Right hindlimb (tissue), 1 donor: ENCODE measurements around the gene CNTNAP5.

Experiments used
- DNase-seq: peaks from one replicate; pipeline ENCODE4 v3.0.0-alpha.2; 2018

CNTNAP5 gene

GRCh38 chr2:124563426-124563825 lies 538.3 kb downstream of the CNTNAP5 start:
- DNase-seq = no peak

- DNase-seq = no peak
Measured at GRCh38 chr2:124566518-124566970, 541.5 kb downstream of the CNTNAP5 start.

- DNase-seq = no peak
Measured at GRCh38 chr2:124570872-124571271, 545.8 kb downstream of the CNTNAP5 start.

GRCh38 chr2:124571836-124572235 lies 546.7 kb downstream of the CNTNAP5 start:
- no peak for DNase-seq

GRCh38 chr2:124572934-124573634 lies 548.0 kb downstream of the CNTNAP5 start:
- DNase-seq = no peak

- no peak for DNase-seq
Measured at GRCh38 chr2:124575497-124575896, 550.4 kb downstream of the CNTNAP5 start.

- DNase-seq = no peak
Measured at GRCh38 chr2:124580263-124580662, 555.2 kb downstream of the CNTNAP5 start.

GRCh38 chr2:124582387-124582786 lies 557.3 kb downstream of the CNTNAP5 start:
- DNase-seq = no peak

GRCh38 chr2:124584615-124585014 lies 559.5 kb downstream of the CNTNAP5 start:
- DNase-seq = no peak

GRCh38 chr2:124585277-124585676 lies 560.2 kb downstream of the CNTNAP5 start:
- DNase-seq = no peak

- DNase-seq = no peak
Measured at GRCh38 chr2:124586210-124586609, 561.1 kb downstream of the CNTNAP5 start.

- no peak for DNase-seq
Measured at GRCh38 chr2:124586835-124587234, 561.7 kb downstream of the CNTNAP5 start.

- DNase-seq = no peak
Measured at GRCh38 chr2:124589971-124590370, 564.9 kb downstream of the CNTNAP5 start.

- DNase-seq = no peak
Measured at GRCh38 chr2:124602759-124603158, 577.7 kb downstream of the CNTNAP5 start.

GRCh38 chr2:124604940-124605339 lies 579.9 kb downstream of the CNTNAP5 start:
- no peak for DNase-seq

- DNase-seq = no peak
Measured at GRCh38 chr2:124607679-124608078, 582.6 kb downstream of the CNTNAP5 start.

GRCh38 chr2:124609667-124610066 lies 584.6 kb downstream of the CNTNAP5 start:
- DNase-seq = no peak

GRCh38 chr2:124610141-124610540 lies 585.1 kb downstream of the CNTNAP5 start:
- DNase-seq = no peak

- no peak for DNase-seq
Measured at GRCh38 chr2:124610866-124611265, 585.8 kb downstream of the CNTNAP5 start.

- no peak for DNase-seq
Measured at GRCh38 chr2:124623560-124623959, 598.5 kb downstream of the CNTNAP5 start.

- no peak for DNase-seq
Measured at GRCh38 chr2:124625561-124625960, 600.5 kb downstream of the CNTNAP5 start.

- no peak for DNase-seq
Measured at GRCh38 chr2:124626993-124627392, 601.9 kb downstream of the CNTNAP5 start.

- DNase-seq = no peak
Measured at GRCh38 chr2:124633812-124634211, 608.7 kb downstream of the CNTNAP5 start.

GRCh38 chr2:124639524-124639923 lies 614.4 kb downstream of the CNTNAP5 start:
- no peak for DNase-seq

- no peak for DNase-seq
Measured at GRCh38 chr2:124640221-124640750, 615.2 kb downstream of the CNTNAP5 start.
